Epithelial cell of esophagus (primary cell): ENCODE results near the gene CCNA2.
A peak's percentile ranks its signal among the peaks of the same experiment; 100 is the strongest.

Source experiments
- DNase-seq: peaks from one replicate; pipeline ENCODE4 v3.0.0; 2010; ENCODE audit warnings: low read depth
- H3K4me3 ChIP-seq: 2 replicates; pipeline ENCODE4 v1.5.1; 2011; ENCODE audit warnings: mild to moderate bottlenecking, low read length, control low read depth
- TF ChIP-seq, protein P1 (sequence below): IDR thresholded peaks from 2 replicates; pipeline ENCODE4 v1.5.1; 2011; ENCODE audit warnings: low read depth, mild to moderate bottlenecking, low read length, control low read depth, inconsistent platforms; ENCODE audit not compliant: insufficient read depth; ENCODE audit errors: missing control alignments

The CCNA2 gene

DNA sequence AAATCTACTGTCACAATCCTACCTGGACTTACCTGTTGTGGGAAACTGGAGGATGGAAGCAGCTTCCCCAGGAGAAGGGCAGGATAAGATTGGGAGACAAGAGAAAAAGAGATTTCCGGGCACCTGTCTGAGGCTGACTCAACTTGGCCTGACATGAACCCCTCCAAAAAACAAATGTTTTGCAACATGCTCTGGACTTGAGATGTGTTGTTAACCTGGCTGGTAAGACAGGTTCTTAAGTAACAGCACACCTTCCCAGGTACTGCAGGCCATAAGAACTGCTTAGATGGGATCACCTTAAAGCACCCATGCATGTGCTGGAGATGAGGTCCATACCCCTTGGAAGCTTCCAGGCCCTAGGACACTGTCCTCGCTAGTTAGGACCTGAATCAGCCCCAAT lies 54.3 kb downstream of the CCNA2 start:
- DNase-seq, result peak; percentile 77
- TF ChIP-seq, protein P1, sequence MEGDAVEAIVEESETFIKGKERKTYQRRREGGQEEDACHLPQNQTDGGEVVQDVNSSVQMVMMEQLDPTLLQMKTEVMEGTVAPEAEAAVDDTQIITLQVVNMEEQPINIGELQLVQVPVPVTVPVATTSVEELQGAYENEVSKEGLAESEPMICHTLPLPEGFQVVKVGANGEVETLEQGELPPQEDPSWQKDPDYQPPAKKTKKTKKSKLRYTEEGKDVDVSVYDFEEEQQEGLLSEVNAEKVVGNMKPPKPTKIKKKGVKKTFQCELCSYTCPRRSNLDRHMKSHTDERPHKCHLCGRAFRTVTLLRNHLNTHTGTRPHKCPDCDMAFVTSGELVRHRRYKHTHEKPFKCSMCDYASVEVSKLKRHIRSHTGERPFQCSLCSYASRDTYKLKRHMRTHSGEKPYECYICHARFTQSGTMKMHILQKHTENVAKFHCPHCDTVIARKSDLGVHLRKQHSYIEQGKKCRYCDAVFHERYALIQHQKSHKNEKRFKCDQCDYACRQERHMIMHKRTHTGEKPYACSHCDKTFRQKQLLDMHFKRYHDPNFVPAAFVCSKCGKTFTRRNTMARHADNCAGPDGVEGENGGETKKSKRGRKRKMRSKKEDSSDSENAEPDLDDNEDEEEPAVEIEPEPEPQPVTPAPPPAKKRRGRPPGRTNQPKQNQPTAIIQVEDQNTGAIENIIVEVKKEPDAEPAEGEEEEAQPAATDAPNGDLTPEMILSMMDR, result no peak
- no peak overlapping the region for H3K4me3 ChIP-seq

DNA sequence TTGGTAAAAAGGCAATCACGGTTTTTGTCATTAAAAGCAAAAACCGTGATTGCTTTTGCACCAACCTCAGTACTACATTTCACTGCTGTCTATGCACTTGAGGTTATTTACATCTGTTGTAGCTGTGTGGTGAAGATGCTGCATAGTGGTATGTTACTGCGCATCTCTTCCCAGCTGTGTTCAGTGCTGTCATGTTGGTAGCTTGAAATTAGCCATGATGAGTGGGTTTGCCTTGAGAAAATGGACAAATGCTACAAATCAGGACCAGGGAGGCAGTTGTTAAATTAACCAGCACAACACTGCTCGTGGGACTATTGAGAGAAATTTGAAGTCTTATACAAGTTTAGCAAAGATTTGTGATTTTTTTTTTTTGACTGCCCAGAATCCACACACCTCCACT lies 56.5 kb downstream of the CCNA2 start:
- TF ChIP-seq, protein P1, result no peak
- no peak for DNase-seq
- H3K4me3 ChIP-seq, result no peak overlapping the region
